Thymus (tissue), 11 donors: ENCODE data around the gene RAB24. TPM values are rescaled to one million over a fixed set of nuclear protein-coding genes. Genes with fewer than 3 reads are reported as not detected.
"Not testable (repeated sequence)": the region's sequence is repeated elsewhere in the genome, so short reads cannot be mapped to it uniquely, and the experiment has no call there.

ENCODE experiments used
- DNase-seq, 9 donors: peaks; one replicate each; pipeline ENCODE4 v3.0.0-alpha.2; 2013; ENCODE audit warnings: low spot score in 9 of 9, low read depth in 6 of 9, missing footprints in 1 of 9
- H3K27ac ChIP-seq, 2 donors: one replicate each; pipeline ENCODE4 v1.5.1; 2013; ENCODE audit warnings: control low read depth in 1 of 2, low read depth in 1 of 2, low read length in 1 of 2, mild to moderate bottlenecking in 1 of 2, moderate library complexity in 1 of 2
- H3K27me3 ChIP-seq, 2 donors: one replicate each; pipeline ENCODE4 v1.5.1; 2013; ENCODE audit warnings: low read length in 1 of 2; ENCODE audit not compliant: control insufficient read depth in 2 of 2, insufficient read depth in 1 of 2
- H3K36me3 ChIP-seq, 2 donors: one replicate each; pipeline ENCODE4 v1.5.1; 2013; ENCODE audit warnings: low read length in 1 of 2, mild to moderate bottlenecking in 1 of 2, moderate library complexity in 1 of 2; ENCODE audit not compliant: control insufficient read depth in 2 of 2, insufficient read depth in 2 of 2
- H3K4me1 ChIP-seq, 2 donors: one replicate each; pipeline ENCODE4 v1.5.1; 2013; ENCODE audit warnings: low read length in 2 of 2; ENCODE audit not compliant: control insufficient read depth in 2 of 2, insufficient read depth in 2 of 2
- H3K4me3 ChIP-seq, 2 donors: one replicate each; pipeline ENCODE4 v1.5.1; 2013; ENCODE audit warnings: low read length in 2 of 2, control low read depth in 1 of 2, mild to moderate bottlenecking in 1 of 2
- H3K9me3 ChIP-seq, 2 donors: one replicate each; pipeline ENCODE4 v1.5.1; 2013; ENCODE audit warnings: low read length in 1 of 2, mild to moderate bottlenecking in 1 of 2; ENCODE audit not compliant: control insufficient read depth in 2 of 2, insufficient read depth in 1 of 2
- WGBS: extraction: QIAGEN DNeasy Blood & Tissue Kit; methylation state at CpG from one replicate; pipeline ENCODE4 v1.1.7; 2013; 5-methylcytosine and 5-hydroxymethylcytosine counted together
- polyA plus RNA-seq: library from polyadenylated mRNA; stranded (reverse); fragments of 200-250 nt; gene quantifications from one replicate; pipeline ENCODE4 v1.2.3, GENCODE V29; 2013
- total RNA-seq: library from RNA; stranded (reverse); fragments of 120-200 nt; gene quantifications from one replicate; pipeline ENCODE4 v1.2.4, GENCODE V29; 2013
- donor health status: healthy.

The RAB24 gene
- total and polyA plus RNA-seq, 2 donors = 15.9 to 82.8 TPM

DNA sequence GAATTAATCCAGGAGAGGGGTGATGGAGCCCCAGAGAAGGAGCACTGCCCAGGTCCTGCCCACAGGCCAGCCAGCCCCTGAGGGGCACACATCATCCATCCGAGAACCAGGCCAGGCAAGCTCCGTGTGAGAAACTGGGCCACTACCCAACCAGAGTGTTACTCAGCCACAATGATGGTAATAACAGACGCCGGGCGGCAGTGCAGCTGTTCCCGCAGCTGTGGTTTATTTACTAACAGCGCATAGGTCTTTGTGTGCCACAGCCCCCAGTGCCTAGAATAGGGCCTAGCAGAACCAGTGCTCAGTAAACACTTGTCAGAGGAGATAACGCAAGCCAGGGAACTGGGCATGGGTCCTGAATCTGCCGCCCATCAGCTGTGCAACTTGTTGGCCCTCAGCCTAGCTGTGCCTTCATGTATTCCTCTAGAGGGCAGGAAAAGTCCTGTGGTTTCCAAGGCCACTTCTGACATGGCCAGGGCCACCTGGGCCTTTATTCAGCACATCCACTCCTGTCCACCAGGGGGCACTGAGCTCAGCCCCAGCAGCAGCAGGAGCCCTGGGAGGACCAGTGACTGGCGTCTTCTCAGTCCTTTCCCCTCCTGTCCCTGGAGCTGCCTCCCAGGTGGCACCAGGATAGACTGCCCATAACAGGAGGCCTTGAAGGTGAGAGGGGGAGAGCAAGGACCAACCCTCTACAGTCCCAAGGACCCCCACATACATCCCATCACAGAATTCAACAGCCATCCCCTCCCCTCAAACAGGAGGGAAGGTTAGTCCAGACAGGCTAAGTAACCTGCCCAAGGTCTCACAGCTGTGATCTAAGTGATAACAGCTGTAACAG lies 6.1 kb upstream of the RAB24 start:
- peak overlapping the region; percentile 45 to 81 for H3K4me3 ChIP-seq
- H3K36me3 ChIP-seq = peaks cover 28 to 55% of the 10 kb centered on the region in 2 donors
- H3K9me3 ChIP-seq = no peaks in the 10 kb centered on the region
- peaks cover 29 to 59% of the 10 kb centered on the region in 2 donors for H3K4me1 ChIP-seq
- peak in 4 of 9 donors; percentile 46 to 76 (median 68) for DNase-seq
- WGBS = 78% methylated on average over 10 of the region's 10 CpGs
- no peaks in the 10 kb centered on the region for H3K27me3 ChIP-seq
- peak overlapping the region in 1 of 2 donors; percentile 40 for H3K27ac ChIP-seq

DNA sequence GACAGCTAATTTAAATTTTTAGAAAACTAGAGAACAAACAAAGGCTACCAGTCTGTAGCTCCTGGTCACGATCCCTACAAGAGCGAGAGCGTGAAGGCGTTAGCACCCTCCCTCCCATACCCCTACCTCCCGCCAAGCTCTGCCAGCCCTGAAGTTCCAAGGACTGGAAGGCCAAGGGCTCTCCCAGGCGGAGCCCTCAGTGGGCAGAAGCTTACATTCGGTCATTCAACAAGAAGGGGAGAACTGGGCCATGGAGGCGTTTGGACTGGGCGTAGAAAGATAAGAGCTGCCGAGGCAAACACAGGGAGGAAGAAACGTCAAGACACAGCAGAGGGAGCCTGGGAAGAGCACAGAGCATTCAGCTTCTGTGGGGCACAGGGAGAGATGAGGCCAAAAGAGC lies 5.2 kb upstream of the RAB24 start:
- H3K36me3 ChIP-seq = peaks cover 28 to 54% of the 10 kb centered on the region in 2 donors
- DNase-seq = no peak
- H3K9me3 ChIP-seq = no peaks in the 10 kb centered on the region
- H3K27ac ChIP-seq = no peak overlapping the region
- no peaks in the 10 kb centered on the region for H3K27me3 ChIP-seq
- 98% methylated on average over 11 of the region's 11 CpGs for WGBS
- H3K4me1 ChIP-seq = peaks cover 34 to 64% of the 10 kb centered on the region in 2 donors
- no peak overlapping the region for H3K4me3 ChIP-seq

DNA sequence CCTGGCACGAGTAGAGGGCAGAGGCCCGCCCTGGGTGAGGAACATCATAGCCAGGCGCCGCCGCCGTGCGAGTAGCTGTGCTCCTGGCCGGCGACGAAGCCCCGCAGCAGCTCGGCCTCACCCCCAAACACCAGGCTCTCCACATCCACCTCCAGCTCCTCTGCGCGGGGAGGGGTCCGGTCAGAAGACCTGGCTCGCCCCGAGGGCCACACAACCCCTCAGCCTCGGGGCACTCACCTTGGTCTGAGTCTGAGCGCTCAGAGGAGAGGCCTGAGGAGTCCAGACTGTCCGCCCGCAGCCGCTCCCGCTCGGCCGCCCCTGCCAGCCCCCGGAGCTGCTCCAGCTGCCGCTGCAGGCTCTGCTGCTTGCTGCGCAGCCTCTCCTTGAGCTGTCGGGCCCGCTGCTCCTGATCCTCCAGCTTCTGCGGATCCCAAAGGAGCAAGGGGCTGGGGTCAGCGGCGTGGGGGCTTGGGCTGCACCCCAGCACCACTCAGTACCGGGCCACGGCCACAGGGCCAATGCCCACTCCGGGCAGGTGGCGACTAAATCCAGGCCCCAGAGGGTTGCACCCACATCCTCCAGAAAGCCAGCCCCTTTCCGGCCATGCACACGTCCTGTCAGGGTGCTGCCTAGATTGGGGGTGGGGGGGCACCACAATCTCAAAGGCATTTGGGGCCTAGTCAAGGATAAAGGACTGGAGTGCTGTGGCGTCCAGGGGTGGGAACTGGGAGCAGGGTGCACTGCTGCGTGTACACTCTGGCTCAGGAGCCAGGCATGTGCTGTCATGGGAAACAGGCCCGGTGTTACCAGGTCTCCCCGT lies 4.2 kb upstream of the RAB24 start:
- Histone ChIP-seq H3K4me1 (peaks cover 32 to 58% of the 10 kb centered on the region in 2 donors), H3K4me3 (no peak overlapping the region)

DNA sequence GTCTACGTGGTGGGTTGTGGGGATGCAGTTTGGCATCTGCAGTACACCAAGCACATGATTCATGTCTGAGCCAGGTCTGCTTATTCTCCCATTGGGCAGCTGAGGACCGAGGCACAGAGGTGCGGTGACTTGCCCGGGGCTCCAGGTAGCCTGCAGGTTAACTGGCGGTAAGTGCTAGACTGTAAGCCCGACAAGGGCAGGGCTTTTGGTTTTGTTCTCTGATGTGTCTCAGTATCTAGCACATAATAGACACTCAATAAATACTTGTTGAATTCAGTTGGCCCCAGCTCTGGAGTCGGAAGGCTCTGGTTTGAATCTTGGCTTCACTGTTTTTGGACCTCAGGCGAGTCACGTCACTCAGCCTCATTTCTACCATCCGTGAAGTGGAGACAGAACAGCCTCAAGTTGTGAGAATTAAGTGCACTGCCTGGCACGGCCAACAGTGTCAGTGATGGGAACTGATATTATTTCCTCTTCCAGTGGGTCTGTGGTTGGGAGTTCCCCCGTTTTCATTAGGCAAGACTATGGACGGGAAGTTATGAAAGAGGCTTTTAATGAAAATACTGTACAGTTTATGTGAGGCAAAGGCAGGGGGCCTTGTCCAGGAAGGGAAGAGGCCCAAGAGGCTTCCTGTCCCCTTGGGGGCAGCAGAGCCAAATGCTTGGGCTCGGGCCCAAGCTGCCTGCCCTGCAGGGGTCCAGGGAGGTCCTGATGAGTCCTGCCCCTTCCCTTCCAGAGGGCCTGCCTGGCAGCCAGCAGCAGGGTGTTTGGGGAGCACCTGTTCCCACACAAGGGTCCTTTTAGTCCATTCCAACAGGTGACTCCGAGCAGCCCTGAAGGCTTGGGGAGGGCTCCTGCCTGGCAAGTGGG lies 3.4 kb upstream of the RAB24 start:
- Histone ChIP-seq H3K27ac (no peak overlapping the region), H3K36me3 (peaks cover 28 to 56% of the 10 kb centered on the region in 2 donors), H3K4me1 (peaks cover 35 to 59% of the 10 kb centered on the region in 2 donors), H3K9me3 (no peaks in the 10 kb centered on the region), H3K4me3 (no peak overlapping the region), H3K27me3 (no peaks in the 10 kb centered on the region)
- 93% methylated on average over 15 of the region's 15 CpGs for WGBS
- no peak for DNase-seq

More for the DNA sequence above, 4.2 kb upstream of the RAB24 start:
- H3K27ac ChIP-seq = no peak overlapping the region
- WGBS = 96% methylated on average over 43 of the region's 43 CpGs
- H3K9me3 ChIP-seq = no peaks in the 10 kb centered on the region
- no peak for DNase-seq
- H3K27me3 ChIP-seq = no peaks in the 10 kb centered on the region
- H3K36me3 ChIP-seq = peaks cover 28 to 54% of the 10 kb centered on the region in 2 donors

DNA sequence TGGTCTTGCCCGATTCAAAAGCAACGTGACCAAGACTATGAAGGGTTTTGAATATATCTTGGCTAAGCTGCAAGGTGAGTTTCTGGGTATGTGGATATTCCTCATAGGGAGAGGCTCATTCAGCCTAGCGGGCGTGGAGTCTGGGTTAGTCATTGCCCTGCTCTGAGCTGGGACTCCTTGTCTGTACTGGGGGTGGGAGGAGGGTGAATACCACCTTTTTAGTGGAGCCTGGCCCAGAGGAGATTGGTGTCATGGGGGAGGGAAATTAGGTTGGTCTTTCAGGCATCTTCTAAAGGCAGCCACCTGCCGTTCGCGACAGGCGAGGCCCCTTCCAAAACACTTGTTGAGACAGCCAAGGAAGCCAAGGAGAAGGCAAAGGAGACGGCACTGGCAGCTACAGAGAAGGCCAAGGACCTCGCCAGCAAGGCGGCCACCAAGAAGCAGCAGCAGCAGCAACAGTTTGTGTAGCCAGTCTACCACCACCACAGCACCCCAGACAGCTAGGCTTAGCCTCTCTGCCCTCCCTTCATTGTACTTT lies 2.7 kb upstream of the RAB24 start:
- not testable (repeated sequence) for H3K27ac ChIP-seq, H3K27me3 ChIP-seq, H3K9me3 ChIP-seq, DNase-seq, H3K4me3 ChIP-seq
- peaks cover 28 to 63% of the 10 kb centered on the region in 2 donors for H3K36me3 ChIP-seq
- WGBS = 96% methylated on average over 11 of the region's 11 CpGs
- H3K4me1 ChIP-seq = peaks cover 30 to 59% of the 10 kb centered on the region in 2 donors

DNA sequence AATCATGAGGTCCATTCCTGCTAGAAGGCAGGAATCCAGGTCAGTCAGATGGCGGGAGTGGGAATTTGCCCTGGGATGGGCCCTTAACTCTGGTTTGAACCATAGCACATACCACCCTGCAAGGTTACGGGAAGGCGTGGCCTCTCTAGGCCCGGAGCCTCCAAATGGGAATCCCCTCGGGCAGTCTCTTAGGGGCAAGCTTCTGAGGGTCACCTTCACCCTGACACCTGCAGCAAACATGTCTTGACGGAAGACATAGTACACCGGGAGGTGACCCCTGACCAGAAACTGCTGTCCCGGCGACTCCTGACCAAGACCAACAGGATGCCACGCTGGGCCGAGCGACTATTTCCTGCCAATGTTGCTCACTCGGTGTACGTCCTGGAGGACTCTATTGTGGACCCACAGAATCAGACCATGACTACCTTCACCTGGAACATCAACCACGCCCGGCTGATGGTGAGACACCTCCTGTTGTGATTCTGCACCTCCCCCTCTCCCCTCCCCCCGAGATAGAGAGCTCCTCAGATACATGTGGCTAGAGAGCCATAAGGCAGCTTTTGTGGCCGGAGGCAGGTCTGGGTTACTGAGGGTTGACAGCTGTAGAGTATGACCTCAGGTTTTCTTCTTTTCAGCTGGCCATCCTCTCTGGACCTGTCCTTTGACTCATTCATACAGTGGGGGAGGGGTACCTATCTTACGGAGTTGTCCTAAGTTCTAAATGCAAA lies 1.0 kb upstream of the RAB24 start:
- no peaks in the 10 kb centered on the region for H3K9me3 ChIP-seq
- H3K4me1 ChIP-seq = peaks cover 25 to 59% of the 10 kb centered on the region in 2 donors
- WGBS = 72% methylated on average over 19 of the region's 19 CpGs
- H3K36me3 ChIP-seq = peaks cover 28 to 58% of the 10 kb centered on the region in 2 donors
- DNase-seq = no peak
- H3K27ac ChIP-seq = peak overlapping the region in 1 of 2 donors; percentile 50
- peak overlapping the region; percentile 71 to 73 for H3K4me3 ChIP-seq
- no peaks in the 10 kb centered on the region for H3K27me3 ChIP-seq

DNA sequence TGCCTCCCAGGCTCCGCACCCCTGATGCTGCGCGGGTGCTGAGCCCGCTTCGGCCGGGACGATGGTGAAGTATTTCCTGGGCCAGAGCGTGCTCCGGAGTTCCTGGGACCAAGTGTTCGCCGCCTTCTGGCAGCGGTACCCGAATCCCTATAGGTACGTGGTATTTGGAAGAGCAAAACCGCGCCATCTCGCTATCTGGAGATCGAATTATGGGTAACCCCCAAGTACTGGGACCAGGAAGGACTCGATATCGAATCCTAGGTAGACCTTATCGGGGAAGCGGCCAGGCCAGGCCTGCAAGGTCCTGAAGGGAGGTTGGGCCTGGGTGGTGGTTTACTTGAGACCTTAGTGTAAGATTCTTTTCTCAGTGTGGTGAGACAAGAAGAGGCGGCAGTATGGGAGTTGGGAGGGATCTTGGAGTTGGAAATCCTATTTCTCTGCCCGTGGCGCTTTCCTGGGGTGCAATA lies 439 bp upstream of the RAB24 start:
- Histone ChIP-seq H3K4me1 (peaks cover 29 to 59% of the 10 kb centered on the region in 2 donors), H3K4me3 (peak overlapping the region; percentile 71 to 73), H3K36me3 (peaks cover 24 to 53% of the 10 kb centered on the region in 2 donors), H3K27ac (peak overlapping the region; percentile 50 to 55), H3K9me3 (no peaks in the 10 kb centered on the region), H3K27me3 (no peaks in the 10 kb centered on the region)
- 3% methylated on average over 25 of the region's 25 CpGs for WGBS
- DNase-seq = no peak
